Measurements from ENCODE around the gene ITGA6.

ITGA6 gene

GRCh38 chr2:172472446-172473033 lies 45.2 kb downstream of the ITGA6 start:
- no peaks in the 10 kb centered on the region for H3K27me3 ChIP-seq (ENCODE audit: insufficient read depth, poor library complexity, severe bottlenecking)
- TF ChIP-seq CTCF (IDR thresholded peaks at IDR 0.05; ENCODE audit: poor library complexity, severe bottlenecking), result no peak
- no peak overlapping the region for H3K27ac ChIP-seq (ENCODE audit: poor library complexity, severe bottlenecking)
- H3K9me3 ChIP-seq (ENCODE audit: severe bottlenecking), result no peaks in the 10 kb centered on the region
- DNase-seq (ENCODE audit: low spot score), result no peak
- H3K4me3 ChIP-seq (ENCODE audit: severe bottlenecking), result no peak overlapping the region
- ATAC-seq (ENCODE audit: low read depth), result no peak
- peaks cover 100% of the 10 kb centered on the region for H3K36me3 ChIP-seq (ENCODE audit: low read depth)
- no peaks in the 10 kb centered on the region for H3K4me1 ChIP-seq (ENCODE audit: insufficient read depth, poor library complexity, severe bottlenecking)

- no peak for TF ChIP-seq CTCF (IDR thresholded peaks at IDR 0.05; ENCODE audit: poor library complexity, severe bottlenecking)
- Histone ChIP-seq H3K27ac (ENCODE audit: poor library complexity, severe bottlenecking) (no peak overlapping the region), H3K4me1 (ENCODE audit: insufficient read depth, poor library complexity, severe bottlenecking) (no peaks in the 10 kb centered on the region), H3K27me3 (ENCODE audit: insufficient read depth, poor library complexity, severe bottlenecking) (no peaks in the 10 kb centered on the region), H3K36me3 (ENCODE audit: low read depth) (peaks cover 100% of the 10 kb centered on the region), H3K4me3 (ENCODE audit: severe bottlenecking) (no peak overlapping the region), H3K9me3 (ENCODE audit: severe bottlenecking) (no peaks in the 10 kb centered on the region)
- no peak for ATAC-seq (ENCODE audit: low read depth)
- DNase-seq (ENCODE audit: low spot score), result no peak
Measured at GRCh38 chr2:172473167-172473566, 45.8 kb downstream of the ITGA6 start.

GRCh38 chr2:172478353-172478752 lies 51.0 kb downstream of the ITGA6 start:
- Histone ChIP-seq H3K4me1 (ENCODE audit: insufficient read depth, poor library complexity, severe bottlenecking) (no peaks in the 10 kb centered on the region), H3K4me3 (ENCODE audit: severe bottlenecking) (no peak overlapping the region), H3K36me3 (ENCODE audit: low read depth) (peaks cover 100% of the 10 kb centered on the region), H3K27ac (ENCODE audit: poor library complexity, severe bottlenecking) (no peak overlapping the region), H3K9me3 (ENCODE audit: severe bottlenecking) (no peaks in the 10 kb centered on the region), H3K27me3 (ENCODE audit: insufficient read depth, poor library complexity, severe bottlenecking) (no peaks in the 10 kb centered on the region)
- no peak for TF ChIP-seq CTCF (IDR thresholded peaks at IDR 0.05; ENCODE audit: poor library complexity, severe bottlenecking)
- DNase-seq (ENCODE audit: low spot score), result no peak
- ATAC-seq (ENCODE audit: low read depth), result no peak

GRCh38 chr2:172480301-172481218 lies 53.2 kb downstream of the ITGA6 start:
- Histone ChIP-seq H3K36me3 (ENCODE audit: low read depth) (peaks cover 100% of the 10 kb centered on the region), H3K27ac (ENCODE audit: poor library complexity, severe bottlenecking) (peak overlapping the region; percentile 29), H3K4me3 (ENCODE audit: severe bottlenecking) (no peak overlapping the region), H3K4me1 (ENCODE audit: insufficient read depth, poor library complexity, severe bottlenecking) (no peaks in the 10 kb centered on the region), H3K27me3 (ENCODE audit: insufficient read depth, poor library complexity, severe bottlenecking) (no peaks in the 10 kb centered on the region), H3K9me3 (ENCODE audit: severe bottlenecking) (no peaks in the 10 kb centered on the region)
- DNase-seq (ENCODE audit: low spot score) (no peak), ATAC-seq (ENCODE audit: low read depth) (peak; percentile 22; the same call in 1 of the 3 replicates)
- TF ChIP-seq CTCF (IDR thresholded peaks at IDR 0.05; ENCODE audit: poor library complexity, severe bottlenecking), result no peak
